Hypothalamus (tissue), 51 donors: ENCODE measurements around the gene FRMD4A.

Source experiments
- DNase-seq, 51 donors: peaks; one replicate each; lab custom pipeline; 2025; lab: John Stamatoyannopoulos, UW

Gene FRMD4A

DNA sequence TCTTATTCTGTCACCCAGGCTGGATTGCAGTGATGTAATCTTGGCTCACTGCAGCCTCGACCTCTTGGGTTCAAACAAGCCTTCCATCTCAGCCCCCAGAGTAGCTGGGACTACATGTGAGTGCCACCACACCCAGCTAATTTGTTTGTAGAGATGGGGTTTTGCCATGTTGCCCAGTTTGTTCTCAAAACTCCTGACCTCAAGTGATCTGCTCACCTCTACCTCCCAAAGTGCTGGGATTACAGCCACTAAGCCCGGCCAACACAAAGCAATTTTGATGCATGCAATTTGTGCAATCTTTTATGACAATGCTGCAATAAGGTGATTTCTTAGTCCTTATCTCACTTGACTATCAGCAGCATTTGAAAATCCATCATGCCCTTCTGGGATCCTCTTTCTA is 333.1 kb downstream of the FRMD4A start:
- no peak for DNase-seq

DNA sequence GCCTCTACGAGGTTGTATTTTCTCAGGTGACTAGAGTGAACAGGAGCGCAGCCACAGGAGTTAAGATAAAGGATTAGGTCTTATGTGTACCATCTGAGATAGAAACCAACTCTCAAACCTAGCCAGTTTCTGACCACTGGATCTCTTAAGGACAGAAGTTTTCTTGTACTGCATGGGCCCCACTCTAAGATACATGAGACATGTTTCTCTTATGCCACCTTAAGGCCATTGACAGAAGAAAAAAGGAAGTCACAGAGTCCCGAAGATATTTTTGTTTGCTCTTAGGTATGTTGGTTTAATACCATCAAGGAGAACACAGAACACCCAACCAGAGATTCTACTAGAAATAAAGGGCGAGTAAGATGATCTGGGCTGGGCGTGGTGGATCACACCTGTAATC is 335.8 kb downstream of the FRMD4A start:
- no peak for DNase-seq

DNA sequence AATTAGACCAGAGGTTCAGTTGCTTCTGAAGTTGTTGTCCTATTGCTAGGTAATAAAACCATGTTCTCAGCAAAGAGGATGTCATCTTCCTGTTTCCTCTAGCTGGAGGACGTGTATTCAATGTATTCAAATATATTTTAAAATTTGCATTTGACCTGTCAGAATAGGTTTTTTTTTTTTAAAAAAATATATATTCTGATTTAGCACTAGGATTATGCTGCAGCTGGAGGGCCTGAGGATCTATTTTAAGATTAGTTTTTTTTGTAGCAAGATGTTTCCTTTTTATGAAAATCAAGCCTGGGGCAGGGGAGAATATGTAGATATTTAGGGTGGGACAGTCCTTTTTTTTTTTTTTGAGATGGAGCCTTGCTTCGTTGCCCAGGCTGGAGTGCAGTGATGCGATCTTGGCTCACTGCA is 337.0 kb downstream of the FRMD4A start:
- DNase-seq: no peak

GRCh38 chr10:13993169-13993568 is 337.6 kb downstream of the FRMD4A start:
- DNase-seq: peak in 4 of 51 donors; percentile 8 to 29 (median 18)

- DNase-seq: no peak
Measured at GRCh38 chr10:13991353-13991752, 339.4 kb downstream of the FRMD4A start.

DNA sequence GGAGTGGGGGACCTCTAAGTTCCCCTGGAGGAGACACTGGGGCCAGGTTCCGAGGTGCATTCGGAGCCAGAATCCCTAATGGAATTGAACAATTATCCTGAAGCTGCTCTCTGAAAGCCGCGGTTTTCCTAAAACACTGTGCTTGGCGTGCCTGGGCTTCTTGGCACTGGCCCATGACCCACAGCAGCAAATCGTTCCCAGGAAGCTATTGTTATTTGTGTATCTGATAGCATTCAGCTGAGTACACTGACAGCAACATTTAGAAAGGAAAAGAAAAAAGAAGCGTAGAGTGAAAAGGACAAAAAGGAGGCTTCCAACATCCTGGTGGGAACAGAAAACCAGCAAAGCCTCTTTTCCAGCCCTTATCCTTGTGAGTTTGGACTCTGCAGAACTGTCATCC is 339.8 kb downstream of the FRMD4A start:
- peak in 3 of 51 donors; percentile 14 to 20 (median 16) for DNase-seq

DNA sequence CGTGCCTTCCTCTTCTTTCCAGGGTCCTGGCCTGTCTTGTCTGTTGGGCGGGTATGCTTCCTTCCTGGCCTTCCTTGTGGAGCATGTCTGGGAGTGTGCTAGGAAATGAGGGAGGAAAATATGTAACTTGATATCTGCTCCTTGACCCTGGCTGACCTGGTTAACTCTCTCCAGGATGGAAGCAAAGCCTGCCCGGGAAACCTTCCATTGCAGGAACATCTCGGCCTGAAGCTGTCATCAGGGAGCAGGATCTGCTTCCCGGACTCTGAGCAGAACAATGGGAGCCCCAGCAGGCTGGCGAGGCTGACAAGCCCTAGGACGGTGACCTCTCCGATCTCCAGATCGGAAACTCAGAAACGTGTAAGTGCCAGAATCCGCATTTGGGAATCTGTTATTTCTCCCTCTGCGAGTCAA is 340.3 kb downstream of the FRMD4A start:
- DNase-seq: no peak

GRCh38 chr10:13989616-13990015 is 341.1 kb downstream of the FRMD4A start:
- DNase-seq: no peak

DNA sequence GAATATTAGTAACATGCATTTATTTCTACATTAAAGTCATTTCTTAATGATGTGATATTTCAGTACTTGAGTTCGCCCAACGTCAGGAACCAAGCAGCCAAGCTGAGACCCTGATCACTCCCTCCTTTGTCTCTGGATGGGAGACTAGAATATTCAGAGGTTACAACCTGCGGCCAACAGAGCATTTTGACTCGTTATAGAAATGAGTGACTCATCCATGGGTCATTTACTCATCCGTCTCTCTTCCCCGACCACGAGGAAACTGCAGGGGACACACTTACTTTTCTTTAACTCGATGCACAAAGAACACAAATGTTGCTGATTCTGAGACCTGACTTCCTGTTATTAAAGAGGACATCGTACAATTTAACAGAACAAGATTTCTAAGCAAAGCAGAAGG is 343.3 kb downstream of the FRMD4A start:
- no peak for DNase-seq

DNA sequence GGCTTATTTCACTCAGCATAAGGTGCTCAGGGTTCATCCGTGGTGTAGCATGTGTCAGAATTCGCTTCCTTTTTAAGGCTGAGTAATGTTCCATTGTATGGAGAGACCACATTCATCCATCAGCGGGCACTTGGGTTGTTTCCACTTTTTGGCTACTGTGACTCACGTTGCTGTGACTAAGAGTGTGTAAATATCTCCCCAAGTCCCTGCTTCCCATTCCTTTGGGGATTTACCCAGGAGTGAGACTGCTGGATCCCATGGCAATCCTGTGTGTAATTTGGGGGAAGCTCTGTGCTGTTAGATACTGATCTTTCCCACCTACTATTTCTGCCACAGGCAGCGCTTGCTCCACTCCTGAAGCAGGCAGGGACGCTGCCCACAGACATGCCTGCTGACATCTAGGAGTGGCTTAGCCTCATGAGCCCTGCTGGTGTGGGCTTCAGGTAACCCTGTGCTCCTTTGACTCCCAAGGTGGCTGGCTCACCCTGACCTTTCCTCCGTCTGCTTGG is 346.0 kb downstream of the FRMD4A start:
- peak in 1 of 51 donors; percentile 35 for DNase-seq

DNA sequence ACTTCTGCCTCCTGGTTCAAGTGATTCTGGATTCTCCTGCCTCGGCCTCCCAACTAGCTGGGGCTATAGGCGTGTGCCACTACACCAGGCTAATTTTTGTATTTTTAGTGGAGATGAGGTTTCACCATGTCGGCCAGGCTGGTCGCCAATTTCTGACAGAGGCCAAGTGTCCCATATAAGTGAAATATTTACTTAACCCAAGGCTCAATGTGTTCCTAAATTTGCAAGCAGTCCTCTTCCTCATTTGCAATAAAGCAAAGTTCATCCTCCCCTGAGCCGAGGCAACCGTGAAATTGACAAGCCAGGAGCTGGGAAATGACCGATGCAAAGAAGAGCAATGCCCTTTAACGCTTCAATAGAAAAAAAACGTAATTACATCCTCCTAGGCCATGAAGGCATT is 347.7 kb downstream of the FRMD4A start:
- DNase-seq: no peak

DNA sequence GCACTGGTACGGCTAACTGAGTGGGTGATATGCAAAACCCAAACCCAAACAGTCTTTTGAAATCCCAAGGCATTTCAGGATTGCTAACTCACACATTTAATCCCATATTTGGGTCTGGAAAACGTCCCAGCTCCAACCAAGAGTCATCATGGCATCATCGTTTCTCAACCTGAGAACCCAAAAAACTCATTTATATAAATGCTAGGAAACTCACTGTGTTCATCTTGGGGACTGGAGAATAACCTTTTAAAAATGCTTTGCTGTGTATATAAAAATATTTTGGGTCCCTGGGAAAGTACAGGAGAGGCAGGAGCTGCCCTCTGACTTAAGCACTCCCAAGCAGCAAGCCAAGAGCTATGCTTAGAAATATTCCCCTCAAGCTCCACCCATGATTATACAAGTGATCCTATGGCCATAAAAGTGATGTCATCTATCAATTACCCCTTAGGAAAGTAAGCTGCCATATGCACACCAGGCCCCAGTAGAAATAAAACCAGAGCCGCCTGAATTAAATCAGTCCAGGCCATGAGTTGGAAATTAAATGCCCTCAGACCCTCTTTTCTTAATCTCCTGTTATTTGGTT is 352.1 kb downstream of the FRMD4A start:
- no peak for DNase-seq

GRCh38 chr10:13977861-13978532 is 352.7 kb downstream of the FRMD4A start:
- DNase-seq: no peak

GRCh38 chr10:13973742-13974141 is 357.0 kb downstream of the FRMD4A start:
- DNase-seq: no peak

DNA sequence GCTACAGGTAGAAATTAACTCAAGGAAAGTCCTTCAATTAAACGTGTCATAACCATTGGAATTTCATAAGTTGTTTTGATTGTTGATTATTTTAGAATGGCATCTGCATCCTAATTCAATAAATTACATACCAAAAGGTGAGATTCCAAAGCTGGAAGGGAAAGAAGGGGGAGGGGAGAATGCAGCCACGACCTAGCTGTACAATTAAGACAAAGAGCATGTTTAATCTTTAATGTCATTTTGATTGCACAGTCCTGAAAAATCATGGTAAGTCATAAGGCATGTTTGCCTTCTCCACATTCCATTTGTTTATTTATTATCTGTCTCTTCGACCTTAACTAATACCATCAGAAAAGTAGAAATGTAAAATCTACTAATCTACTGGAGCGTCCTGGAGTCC is 358.1 kb downstream of the FRMD4A start:
- DNase-seq: no peak

GRCh38 chr10:13971601-13972475 is 358.9 kb downstream of the FRMD4A start:
- peak in 14 of 51 donors; percentile 5 to 44 (median 21) for DNase-seq

DNA sequence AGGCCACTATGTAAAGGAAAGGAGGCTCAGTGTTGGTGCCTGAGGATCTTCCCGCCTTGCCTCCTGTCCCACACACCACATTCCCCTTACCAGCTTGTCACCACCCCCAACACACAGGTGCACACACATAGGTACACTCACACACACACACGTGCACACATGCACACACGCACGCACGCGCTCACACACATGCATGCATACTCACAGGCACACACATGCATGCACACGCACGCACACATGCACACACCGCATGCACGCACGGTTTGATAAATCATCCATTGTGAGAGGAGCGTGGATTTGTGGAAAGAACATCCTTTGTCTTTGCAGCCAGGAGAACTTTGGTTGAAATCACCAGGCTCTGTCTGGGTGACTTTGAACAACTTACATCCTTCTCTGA is 359.8 kb downstream of the FRMD4A start:
- no peak for DNase-seq

GRCh38 chr10:13970236-13970956 is 360.3 kb downstream of the FRMD4A start:
- DNase-seq: no peak

- no peak for DNase-seq
Measured at GRCh38 chr10:13969792-13970140, 361.0 kb downstream of the FRMD4A start.

- no peak for DNase-seq
Measured at GRCh38 chr10:13969118-13969791, 361.5 kb downstream of the FRMD4A start.
